Heart right ventricle (tissue), 16 donors: ENCODE measurements around the gene ACAN. TPM values are rescaled to one million over a fixed set of nuclear protein-coding genes. Genes with fewer than 3 reads are reported as not detected.

ENCODE experiments used
- ATAC-seq, 8 donors: fragments of 200-7000 bp; cut with Tn5 transposase; one replicate each; pipeline ENCODE4 v1.9.1; 2020; ENCODE audit warnings: mild to moderate bottlenecking in 8 of 8, moderate library complexity in 8 of 8, moderate number of reproducible peaks in 1 of 8
- DNase-seq, 2 donors: peaks; one replicate each; pipeline ENCODE4 v3.0.0-alpha.2; 2020
- H3K27ac ChIP-seq, 10 donors: fragments of 200-600 bp; sonication (generic) in 2 of 10; one replicate each; pipeline versions ENCODE4 v1.5.0 to v1.8.0; 2020 to 2022; ENCODE audit warnings: mild to moderate bottlenecking in 3 of 10
- H3K27me3 ChIP-seq, 7 donors: fragments of 200-600 bp; one replicate each; pipeline ENCODE4 v1.8.0; 2021 to 2022; ENCODE audit warnings: mild to moderate bottlenecking in 2 of 7
- H3K36me3 ChIP-seq, 9 donors: fragments of 200-600 bp; sonication (generic) in 1 of 9; one replicate each; pipeline versions ENCODE4 v1.5.0 to v1.8.0; 2020 to 2022; ENCODE audit warnings: mild to moderate bottlenecking in 2 of 9
- H3K4me1 ChIP-seq, 9 donors: fragments of 200-600 bp; sonication (generic) in 1 of 9; one replicate each; pipeline versions ENCODE4 v1.5.0 to v1.8.0; 2020 to 2022; ENCODE audit warnings: mild to moderate bottlenecking in 4 of 9
- H3K4me3 ChIP-seq, 10 donors: fragments of 200-600 bp; sonication (generic) in 2 of 10; one replicate each; pipeline versions ENCODE4 v1.5.0 to v1.8.0; 2020 to 2022; ENCODE audit warnings: mild to moderate bottlenecking in 7 of 10, moderate library complexity in 2 of 10
- H3K9me3 ChIP-seq, 11 donors: fragments of 200-600 bp in 10 of 11; sonication (generic) in 2 of 11; one replicate each; pipeline versions ENCODE4 v1.5.0 to v1.8.0; 2013 to 2022; ENCODE audit warnings: mild to moderate bottlenecking in 2 of 11, control low read depth in 1 of 11, moderate library complexity in 1 of 11
- WGBS, 2 donors: extraction: QIAGEN DNeasy Blood & Tissue Kit; methylation state at CpG; one replicate each; pipeline ENCODE4 v1.1.7; 2013; ENCODE audit warnings: inconsistent platforms in 1 of 2; 5-methylcytosine and 5-hydroxymethylcytosine counted together
- intact Hi-C, 10 donors: fragments of 100-400 bp; cut with DNase I; formaldehyde crosslinking; loops; one replicate each; pipeline versions ENCODE4 v1.11.1 to v1.14.2; 2022
- long read RNA-seq, 3 donors: library from polyadenylated mRNA; unstranded; transcript quantifications; one replicate each; pipeline ENCODE4 v2.0.0, GENCODE V29; 2020 to 2021
- polyA plus RNA-seq, 2 donors: library from polyadenylated mRNA; stranded (reverse); fragments of 200-250 nt; gene quantifications; one replicate each; pipeline ENCODE4 v1.2.3, GENCODE V29; 2013
- total RNA-seq, 10 donors: library from RNA; stranded (reverse); fragmentation: NEBNext Ultra II Directional in 3 of 10; extraction: Animal tissue kit (Norgen Biotek cat#: 25700) in 3 of 10; gene quantifications; one replicate each; pipeline versions ENCODE4 v1.2.1 to v1.2.4, GENCODE V29; 2021 to 2023
- TF ChIP-seq, protein P1 (sequence below), 9 donors: fragments of 200-600 bp; sonication (generic) in 2 of 9; IDR thresholded peaks; one replicate each; pipeline versions ENCODE4 v1.5.0 to v1.8.0; 2021 to 2022; ENCODE audit warnings: antibody characterized with exemption in 9 of 9, mild to moderate bottlenecking in 5 of 9, moderate library complexity in 1 of 9
- donor health status: Arrhythmogenic right ventricular cardiomyopathy.
- donor health status: ischemic (EF 13 %, LVEDD 7.1; RV severe dilation, severe dysfunction).
- donor health status: healthy with polysubstance abuse.
- donor health status: DM: no; HTN: yes; CAD: no.
- donor health status: DM: no; HTN: no; CAD: no.
- donor health status: ischemic (EF 25% LVEDD 6.9; RV normal size, moderate dysfunction).
- donor health status: ischemic (EF 25% LVEDD 5.7; RV mildly dilated, moderate dysfunction).
- donor health status: healthy.
- donor health status: DM: yes; HTN: yes; CAD: no.
- donor health status: Ischemic cardiomyopathy.
- donor health status: ischemic (EF 35%, LVEDD 5.7; RV mildly dilated, moderate dysfunction).
- donor health status: nonischemic (EF 11% LVEDD 7.7; RV severe dilation, severe dysfunction).
- donor health status: DM: yes; HTN: yes; CAD: no.
- donor health status: PGD.
- donor health status: ischemic (EF 29% LVEDD 5.4; RV normal size, mild dysfunction).
- donor health status: nonischemic (EF 23%, LVEDD 6.1; RV moderate dilation, normal function).

Gene ACAN
- total RNA-seq: under 1 TPM in 8 of 10 donors, not detected in 2; 0.08 to 0.26 (median 0.15) TPM
- polyA plus RNA-seq: under 1 TPM; 0.33 to 0.66 TPM
- long read RNA-seq, donor 1: 0 reads
- long read RNA-seq, donor 2, partial matches to known transcripts: 1 of 1 reads
- long read RNA-seq, donor 2, other reads (novel, unspliced or antisense): 0 of 1 reads
- long read RNA-seq, donor 3: 0 reads

DNA sequence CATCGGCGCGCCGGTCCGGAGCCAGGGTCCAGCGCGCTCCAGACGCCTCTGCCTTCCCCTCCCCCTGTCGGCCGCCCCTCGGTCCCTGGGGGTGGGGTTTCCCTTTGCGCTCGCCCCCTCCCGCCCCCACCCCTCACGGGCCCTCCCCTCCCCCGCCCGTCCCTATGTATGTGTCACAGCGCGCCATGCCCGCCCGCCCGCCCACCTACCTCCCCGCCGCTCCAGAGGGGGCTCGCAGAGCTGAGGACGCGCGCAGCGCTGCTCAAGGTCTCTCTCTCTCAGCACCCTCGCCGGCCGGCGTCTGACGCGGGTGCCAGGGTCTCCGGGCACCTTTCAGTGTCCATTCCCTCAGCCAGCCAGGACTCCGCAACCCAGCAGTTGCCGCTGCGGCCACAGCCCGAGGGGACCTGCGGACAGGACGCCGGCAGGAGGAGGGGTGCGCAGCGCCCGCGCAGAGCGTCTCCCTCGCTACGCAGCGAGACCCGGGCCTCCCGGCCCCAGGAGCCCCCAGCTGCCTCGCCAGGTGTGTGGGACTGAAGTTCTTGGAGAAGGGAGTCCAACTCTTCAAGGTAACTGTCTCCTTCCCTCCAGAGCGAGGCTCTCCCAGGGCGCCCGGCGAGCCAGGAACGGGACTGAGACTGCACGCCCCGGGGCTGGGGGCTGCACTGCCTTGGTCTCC lies at the start of gene ACAN:
Gene ACAN (plus strand): TSS at position 196 of the 679 bp plus-strand sequence. CDS start 32,771 bp downstream, outside the sequence.
- TF ChIP-seq, protein P1, sequence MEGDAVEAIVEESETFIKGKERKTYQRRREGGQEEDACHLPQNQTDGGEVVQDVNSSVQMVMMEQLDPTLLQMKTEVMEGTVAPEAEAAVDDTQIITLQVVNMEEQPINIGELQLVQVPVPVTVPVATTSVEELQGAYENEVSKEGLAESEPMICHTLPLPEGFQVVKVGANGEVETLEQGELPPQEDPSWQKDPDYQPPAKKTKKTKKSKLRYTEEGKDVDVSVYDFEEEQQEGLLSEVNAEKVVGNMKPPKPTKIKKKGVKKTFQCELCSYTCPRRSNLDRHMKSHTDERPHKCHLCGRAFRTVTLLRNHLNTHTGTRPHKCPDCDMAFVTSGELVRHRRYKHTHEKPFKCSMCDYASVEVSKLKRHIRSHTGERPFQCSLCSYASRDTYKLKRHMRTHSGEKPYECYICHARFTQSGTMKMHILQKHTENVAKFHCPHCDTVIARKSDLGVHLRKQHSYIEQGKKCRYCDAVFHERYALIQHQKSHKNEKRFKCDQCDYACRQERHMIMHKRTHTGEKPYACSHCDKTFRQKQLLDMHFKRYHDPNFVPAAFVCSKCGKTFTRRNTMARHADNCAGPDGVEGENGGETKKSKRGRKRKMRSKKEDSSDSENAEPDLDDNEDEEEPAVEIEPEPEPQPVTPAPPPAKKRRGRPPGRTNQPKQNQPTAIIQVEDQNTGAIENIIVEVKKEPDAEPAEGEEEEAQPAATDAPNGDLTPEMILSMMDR (IDR thresholded peaks at IDR 0.05): no peak
- no peak within 1 kb of the TSS for H3K27ac ChIP-seq
- H3K4me3 ChIP-seq: peak within 1 kb of the TSS; percentile 3 to 40 (median 30)
- intact Hi-C loops: no loop called here
- ATAC-seq (peak in 1 of 8 donors; percentile 36), DNase-seq (no peak)
- H3K4me1 ChIP-seq: peaks cover 0 to 11% (median 3%) of the 10 kb centered on the region in 9 donors
- H3K36me3 ChIP-seq: no peaks in the 10 kb centered on the region
- H3K27me3 ChIP-seq: peaks cover 0 to 93% (median 86%) of the 10 kb centered on the region in 7 donors
- H3K9me3 ChIP-seq: no peaks in the 10 kb centered on the region
- 1 to 2% methylated on average over 51 to 61 of the region's 61 CpGs for WGBS, 2 donors

DNA sequence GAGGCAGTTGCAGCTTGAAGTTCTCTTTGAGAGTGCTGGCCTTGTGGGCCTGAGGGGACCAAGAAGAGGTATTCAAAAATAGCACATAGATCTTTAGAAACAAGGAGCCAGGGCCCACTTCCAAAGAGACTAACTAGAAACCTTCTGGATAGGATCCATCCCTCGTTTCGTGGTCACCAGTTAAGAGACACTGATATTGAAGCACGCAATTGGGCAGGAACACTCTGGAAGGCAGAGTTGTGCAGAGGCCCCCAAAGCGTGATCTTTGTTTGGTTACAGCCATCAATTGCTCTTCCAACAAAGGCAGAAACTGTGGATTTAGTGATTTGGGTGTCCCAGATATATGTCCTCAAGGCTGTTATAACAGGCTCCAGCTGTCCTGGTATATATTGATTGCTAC lies 46.7 kb upstream of the ACAN start:
- ATAC-seq (no peak), DNase-seq (no peak)
- Histone ChIP-seq H3K4me1 (no peaks in the 10 kb centered on the region), H3K27me3 (peaks cover 0 to 9% (median 0%) of the 10 kb centered on the region in 7 donors), H3K4me3 (no peak overlapping the region), H3K27ac (no peak overlapping the region), H3K9me3 (peaks cover 0 to 12% (median 0%) of the 10 kb centered on the region in 11 donors), H3K36me3 (no peaks in the 10 kb centered on the region)
- intact Hi-C loops: no loop called here
- 77 to 86% methylated on average over 4 of the region's 4 CpGs for WGBS, 2 donors
- TF ChIP-seq, protein P1 (IDR thresholded peaks at IDR 0.05): no peak

DNA sequence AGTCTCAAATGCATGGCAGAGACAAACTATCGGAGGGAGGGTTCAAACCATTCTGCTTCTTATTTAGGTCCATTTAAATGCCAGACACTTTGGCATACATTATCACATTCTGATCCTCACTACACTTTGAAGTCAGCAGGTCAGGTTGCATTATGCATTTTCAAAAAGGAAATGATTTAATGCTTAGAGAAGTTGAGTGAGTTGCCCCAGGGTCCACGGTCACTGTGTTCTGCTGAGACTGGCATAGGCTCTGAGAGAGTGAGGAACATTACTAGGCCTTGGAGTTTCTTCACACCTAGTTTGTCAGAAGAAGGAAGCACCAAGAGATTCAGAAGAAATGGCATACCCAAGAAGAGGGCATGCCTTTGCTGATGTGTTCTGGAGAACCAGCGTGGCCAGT lies 46.3 kb upstream of the ACAN start:
- no peaks in the 10 kb centered on the region for H3K4me1 ChIP-seq
- WGBS, 2 donors: 80 to 83% methylated on average over 3 of the region's 3 CpGs
- peaks cover 0 to 7% (median 0%) of the 10 kb centered on the region in 7 donors for H3K27me3 ChIP-seq
- peaks cover 0 to 12% (median 0%) of the 10 kb centered on the region in 11 donors for H3K9me3 ChIP-seq
- H3K36me3 ChIP-seq: no peaks in the 10 kb centered on the region
- intact Hi-C loops: no loop called here
- DNase-seq (no peak), ATAC-seq (no peak)
- no peak overlapping the region for H3K27ac ChIP-seq
- H3K4me3 ChIP-seq: no peak overlapping the region
- TF ChIP-seq, protein P1 (IDR thresholded peaks at IDR 0.05): no peak

- WGBS, 2 donors: 57 to 61% methylated on average over 1 of the region's 1 CpG
- peaks cover 0 to 19% (median 7%) of the 10 kb centered on the region in 7 donors for H3K27me3 ChIP-seq
- H3K27ac ChIP-seq: no peak overlapping the region
- peaks cover 0 to 12% (median 0%) of the 10 kb centered on the region in 11 donors for H3K9me3 ChIP-seq
- H3K4me3 ChIP-seq: no peak overlapping the region
- ATAC-seq (no peak), DNase-seq (no peak)
- TF ChIP-seq, protein P1 (IDR thresholded peaks at IDR 0.05): no peak
- intact Hi-C loops: no loop called here
- H3K36me3 ChIP-seq: no peaks in the 10 kb centered on the region
- H3K4me1 ChIP-seq: no peaks in the 10 kb centered on the region
Observed at GRCh38 chr15:88759872-88760271, 43.4 kb upstream of the ACAN start.
